ENCODE results near the gene ATPAF1.

GRCh38 chr1:46717654-46718053, 49.5 kb upstream of the ATPAF1 start:
- TF ChIP-seq ATF2 (IDR thresholded peaks at IDR 0.05; ENCODE audit: low read length) (no peak), JUND (IDR thresholded peaks at IDR 0.05; ENCODE audit: low read depth, low read length) (no peak), TARDBP (IDR thresholded peaks at IDR 0.05; ENCODE audit: borderline replicate concordance) (no peak), CTCF (IDR thresholded peaks at IDR 0.05 in 2 of 3, conservative IDR thresholded peaks at IDR 0.05 in 1 of 3; ENCODE audit: control insufficient read depth in 2 of 3, extremely low read depth in 1 of 3, insufficient read depth in 1 of 3, low read depth in 3 of 3, low read length in 3 of 3) (no peak), PRDM15 (CRISPR knock-in tag; IDR thresholded peaks at IDR 0.05) (no peak)
